ENCODE results near the gene LYSMD2. TPM values are rescaled to one million over a fixed set of nuclear protein-coding genes. Genes with fewer than 3 reads are reported as not detected.

LYSMD2 gene
- total RNA-seq, 1 experiment from 2014 or later = 19.3 TPM

Other genes starting within 250 kb of the LYSMD2 start
- 9.6 and 10.7 TPM in 2 replicates for gene DMXL2, start 114.9 kb downstream of the LYSMD2 start, total RNA-seq (2014; rRNA removed; shearing (Covaris generic))
- gene SCG3, start 56.2 kb downstream of the LYSMD2 start, total RNA-seq (2014; rRNA removed; shearing (Covaris generic)) = not detected in 2 replicates
- 0.73 and 2.2 TPM in 2 replicates for gene TMOD2, start 13.9 kb upstream of the LYSMD2 start, total RNA-seq (2014; rRNA removed; shearing (Covaris generic))
- gene TMOD3, start 92.0 kb upstream of the LYSMD2 start, total RNA-seq (2014; rRNA removed; shearing (Covaris generic)) = 41.1 and 47.6 TPM in 2 replicates
- gene LEO1, start 234.1 kb upstream of the LYSMD2 start, total RNA-seq (2014; rRNA removed; shearing (Covaris generic)) = 27.8 and 32.1 TPM in 2 replicates

Measured in HT1080 (cell line).